Loucy (cell line): ENCODE data around the gene MAD1L1.

Experiments used
- H2AFZ ChIP-seq: fragments of 200-600 bp; sonication (generic); 2 replicates; pipeline ENCODE4 v1.6.0; 2016; ENCODE audit warnings: antibody characterized with exemption, mild to moderate bottlenecking, low read length, moderate library complexity
- H3F3A ChIP-seq: fragments of 200-600 bp; 2 replicates; pipeline ENCODE4 v1.6.0; 2016; ENCODE audit warnings: antibody characterized with exemption, low read depth, mild to moderate bottlenecking
- H3K27me3 ChIP-seq: fragments of 200-600 bp; sonication (generic); 2 replicates; pipeline ENCODE4 v1.6.1; 2014; ENCODE audit warnings: low read length, mild to moderate bottlenecking; ENCODE audit not compliant: insufficient read depth, poor library complexity, severe bottlenecking
- H3K36me3 ChIP-seq: fragments of 200-600 bp; sonication (generic); 2 replicates; pipeline ENCODE4 v1.6.1; 2016; ENCODE audit warnings: low read length; ENCODE audit not compliant: insufficient read depth
- H3K4me1 ChIP-seq: fragments of 200-600 bp; sonication (generic); 2 replicates; pipeline ENCODE4 v1.5.1; 2014; ENCODE audit warnings: low read length, mild to moderate bottlenecking; ENCODE audit not compliant: insufficient read depth, poor library complexity, severe bottlenecking
- H3K4me2 ChIP-seq: fragments of 200-600 bp; sonication (generic); 2 replicates; pipeline ENCODE4 v1.6.0; 2014; ENCODE audit warnings: antibody characterized with exemption, low read length, low read depth, mild to moderate bottlenecking; ENCODE audit not compliant: poor library complexity, severe bottlenecking
- H3K4me3 ChIP-seq: fragments of 200-600 bp; sonication (generic); 2 replicates; pipeline ENCODE4 v1.5.1; 2014; ENCODE audit warnings: low read length, mild to moderate bottlenecking, mixed read lengths; ENCODE audit not compliant: poor library complexity, severe bottlenecking
- H3K79me2 ChIP-seq: fragments of 200-600 bp; sonication (generic); 2 replicates; pipeline ENCODE4 v1.6.1; 2014; ENCODE audit warnings: low read length; ENCODE audit not compliant: insufficient read depth
- H3K9ac ChIP-seq: fragments of 200-600 bp; sonication (generic); 2 replicates; pipeline ENCODE4 v1.6.0; 2014; ENCODE audit warnings: mild to moderate bottlenecking, low read depth, low read length, moderate library complexity; ENCODE audit not compliant: poor library complexity, severe bottlenecking
- H3K9me2 ChIP-seq: fragments of 200-600 bp; sonication (generic); replicated peaks from 2 replicates; pipeline ENCODE4 v1.6.1; 2016; ENCODE audit warnings: low read depth, low read length, mixed read lengths
- H3K9me3 ChIP-seq: fragments of 200-600 bp; sonication (generic); 2 replicates; pipeline ENCODE4 v1.6.1; 2014; ENCODE audit warnings: mild to moderate bottlenecking, antibody characterized with exemption, low read length, low read depth; ENCODE audit not compliant: insufficient read depth
- H4K20me1 ChIP-seq: fragments of 200-600 bp; sonication (generic); 2 replicates; pipeline ENCODE4 v1.6.0; 2014; ENCODE audit warnings: antibody characterized with exemption, low read length, mild to moderate bottlenecking; ENCODE audit not compliant: insufficient read depth, poor library complexity, severe bottlenecking
- CTCF ChIP-seq: fragments of 200-600 bp; sonication (generic); conservative IDR thresholded peaks from 2 replicates; pipeline ENCODE4 v1.5.1; 2014; ENCODE audit warnings: mild to moderate bottlenecking, antibody characterized with exemption, low read length
- EZH2phosphoT487 ChIP-seq: fragments of 200-600 bp; IDR thresholded peaks from 2 replicates; pipeline ENCODE4 v1.6.1; 2018; ENCODE audit warnings: antibody characterized with exemption, mild to moderate bottlenecking, moderate library complexity, borderline replicate concordance

MAD1L1 gene

DNA sequence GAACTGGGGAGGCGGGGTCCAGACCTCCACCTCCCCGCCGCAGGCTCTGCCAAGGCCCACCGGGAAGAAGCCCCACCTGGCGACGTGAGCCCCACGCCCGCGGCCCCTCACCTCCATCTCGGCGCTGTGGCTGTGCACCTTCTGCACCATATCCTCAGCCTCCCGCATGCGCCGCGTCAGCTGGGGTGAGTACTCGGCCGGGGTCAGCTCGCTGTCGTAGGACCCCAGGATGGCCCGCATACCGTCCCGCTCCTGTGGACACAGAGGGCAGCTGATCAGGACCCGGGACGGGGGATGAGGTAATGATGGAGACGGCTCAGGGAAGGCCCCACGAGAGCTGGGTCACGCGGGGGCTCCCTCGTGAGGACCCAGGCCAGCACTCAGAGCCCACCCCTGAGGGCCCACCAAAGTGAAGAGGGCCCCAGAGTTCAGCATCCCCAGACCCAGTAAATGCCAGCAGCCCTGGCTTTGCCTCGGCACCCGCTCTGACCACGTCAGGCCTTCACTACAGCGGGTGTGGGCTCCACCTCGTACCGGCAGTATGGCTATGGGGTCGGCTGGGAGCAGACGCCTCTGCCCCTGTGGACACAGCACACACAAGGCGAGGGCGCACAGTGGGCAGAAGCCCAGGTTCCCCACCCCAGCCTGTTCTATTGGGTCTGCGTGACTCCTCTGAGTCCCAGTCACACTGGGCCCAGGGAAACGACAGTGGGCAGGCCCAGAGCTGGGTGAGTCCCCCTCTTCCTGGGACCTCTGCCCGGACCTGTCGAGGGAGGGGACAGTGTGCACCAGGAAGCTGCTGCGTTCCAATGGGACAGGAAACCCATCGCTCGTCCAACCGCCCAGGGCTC is 218.1 kb downstream of the MAD1L1 start:
- H3K27me3 ChIP-seq: no peaks in the 10 kb centered on the region
- TF ChIP-seq EZH2phosphoT487 (no peak), CTCF (no peak)
- no peaks in the 10 kb centered on the region for H4K20me1 ChIP-seq
- H3K4me1 ChIP-seq: no peaks in the 10 kb centered on the region
- no peak overlapping the region for H2AFZ ChIP-seq
- peaks cover 17% of the 10 kb centered on the region; the same call in 1 of the 2 replicates for H3K36me3 ChIP-seq
- no peaks in the 10 kb centered on the region for H3F3A ChIP-seq
- H3K9ac ChIP-seq: no peak overlapping the region
- no peaks in the 10 kb centered on the region for H3K9me3 ChIP-seq
- H3K9me2 ChIP-seq: no peaks in the 10 kb centered on the region
- no peak overlapping the region for H3K4me2 ChIP-seq
- H3K4me3 ChIP-seq: no peak overlapping the region
- no peaks in the 10 kb centered on the region for H3K79me2 ChIP-seq

GRCh38 chr7:2013381-2014311 is 219.1 kb downstream of the MAD1L1 start:
- Histone ChIP-seq H3K9me2 (no peaks in the 10 kb centered on the region), H3K79me2 (no peaks in the 10 kb centered on the region), H3K4me2 (no peak overlapping the region), H3F3A (no peaks in the 10 kb centered on the region), H3K9me3 (no peaks in the 10 kb centered on the region), H3K9ac (no peak overlapping the region), H3K4me3 (no peak overlapping the region), H4K20me1 (no peaks in the 10 kb centered on the region), H2AFZ (no peak overlapping the region), H3K4me1 (no peaks in the 10 kb centered on the region), H3K27me3 (no peaks in the 10 kb centered on the region), H3K36me3 (peaks cover 17% of the 10 kb centered on the region; the same call in 1 of the 2 replicates)
- TF ChIP-seq EZH2phosphoT487 (no peak), CTCF (no peak)

GRCh38 chr7:2012981-2013380 is 219.8 kb downstream of the MAD1L1 start:
- no peaks in the 10 kb centered on the region for H3K27me3 ChIP-seq
- H3K4me1 ChIP-seq: no peaks in the 10 kb centered on the region
- no peak overlapping the region for H3K4me2 ChIP-seq
- no peak for TF ChIP-seq CTCF
- TF ChIP-seq EZH2phosphoT487: no peak
- no peaks in the 10 kb centered on the region for H3K9me3 ChIP-seq
- H3K9me2 ChIP-seq: no peaks in the 10 kb centered on the region
- no peaks in the 10 kb centered on the region for H3K79me2 ChIP-seq
- peaks cover 19% of the 10 kb centered on the region; the same call in 1 of the 2 replicates for H3K36me3 ChIP-seq
- no peak overlapping the region for H3K4me3 ChIP-seq
- no peaks in the 10 kb centered on the region for H3F3A ChIP-seq
- H2AFZ ChIP-seq: no peak overlapping the region
- H4K20me1 ChIP-seq: no peaks in the 10 kb centered on the region
- no peak overlapping the region for H3K9ac ChIP-seq
